Adipocyte (in vitro differentiated cells): ENCODE results near the gene ZNF324B.
"Not testable (repeated sequence)": the region's sequence is repeated elsewhere in the genome, so short reads cannot be mapped to it uniquely, and the experiment has no call there.

Experiments
- DNase-seq: peaks from one replicate; pipeline ENCODE4 v3.0.0-alpha.2; 2015; ENCODE audit warnings: low read depth
- H3K27me3 ChIP-seq: replicated peaks from 2 replicates; pipeline ENCODE4 v1.7.0; 2013; ENCODE audit warnings: mild to moderate bottlenecking, low read length, moderate library complexity; ENCODE audit not compliant: control insufficient read depth, insufficient read depth
- H3K36me3 ChIP-seq: 2 replicates; pipeline ENCODE4 v1.7.0; 2013; ENCODE audit warnings: low read length, mild to moderate bottlenecking, moderate library complexity; ENCODE audit not compliant: control insufficient read depth, insufficient read depth, severe bottlenecking
- H3K4me1 ChIP-seq: 2 replicates; pipeline ENCODE4 v1.7.0; 2013; ENCODE audit warnings: mild to moderate bottlenecking, low read length, moderate library complexity; ENCODE audit not compliant: control insufficient read depth, insufficient read depth
- H3K4me3 ChIP-seq: 2 replicates; pipeline ENCODE4 v1.7.0; 2013; ENCODE audit warnings: mild to moderate bottlenecking, low read length, moderate library complexity
- H3K9ac ChIP-seq: 2 replicates; pipeline ENCODE4 v1.7.0; 2013; ENCODE audit warnings: mild to moderate bottlenecking, low read length, moderate library complexity
- H3K9me3 ChIP-seq: 2 replicates; pipeline ENCODE4 v1.7.0; 2013; ENCODE audit warnings: mild to moderate bottlenecking, low read length, moderate library complexity; ENCODE audit not compliant: control insufficient read depth

Gene ZNF324B

GRCh38 chr19:58460039-58460438 lies 8.6 kb downstream of the ZNF324B start:
- no peak overlapping the region for H3K9ac ChIP-seq
- no peak for DNase-seq

GRCh38 chr19:58466089-58466759 lies 14.8 kb downstream of the ZNF324B start:
- Histone ChIP-seq H3K9me3 (no peaks in the 10 kb centered on the region), H3K4me3 (peak overlapping the region; percentile 96), H3K9ac (peak overlapping the region; percentile 91), H3K27me3 (no peaks in the 10 kb centered on the region), H3K4me1 (peaks cover 14% of the 10 kb centered on the region), H3K36me3 (peaks cover 11% of the 10 kb centered on the region)
- no peak for DNase-seq

More at GRCh38 chr19:58460039-58460438, 8.6 kb downstream of the ZNF324B start:
- Histone ChIP-seq H3K4me1 (no peaks in the 10 kb centered on the region), H3K4me3 (no peak overlapping the region), H3K27me3 (no peaks in the 10 kb centered on the region), H3K9me3 (no peaks in the 10 kb centered on the region), H3K36me3 (peaks cover 12% of the 10 kb centered on the region)

- no peaks in the 10 kb centered on the region for H3K9me3 ChIP-seq
- H3K4me1 ChIP-seq, result peaks cover 14% of the 10 kb centered on the region
- H3K9ac ChIP-seq, result peak within 1 kb of the TSS; percentile 91
- peak within 1 kb of the TSS; percentile 96 for H3K4me3 ChIP-seq
- peak; percentile 99 for DNase-seq
- H3K27me3 ChIP-seq, result no peaks in the 10 kb centered on the region
- H3K36me3 ChIP-seq, result peaks cover 16% of the 10 kb centered on the region
Observed at GRCh38 chr19:58466760-58467589, 15.6 kb downstream of the ZNF324B start, which contains the start of gene ZNF324. TSS of gene ZNF324 (plus strand) at chr19:58467080. CDS start at chr19:58469186, 2,106 bp downstream.

- Histone ChIP-seq H3K4me1 (peaks cover 14% of the 10 kb centered on the region), H3K36me3 (peaks cover 24% of the 10 kb centered on the region), H3K27me3 (no peaks in the 10 kb centered on the region), H3K4me3 (peak overlapping the region; percentile 96), H3K9ac (peak overlapping the region; percentile 53), H3K9me3 (no peaks in the 10 kb centered on the region)
- DNase-seq, result peak; percentile 7
Observed at GRCh38 chr19:58468216-58468839, 16.9 kb downstream of the ZNF324B start.

- no peaks in the 10 kb centered on the region for H3K27me3 ChIP-seq
- peaks cover 24% of the 10 kb centered on the region for H3K36me3 ChIP-seq
- peaks cover 15% of the 10 kb centered on the region for H3K4me1 ChIP-seq
- H3K9ac ChIP-seq, result no peak overlapping the region
- H3K9me3 ChIP-seq, result no peaks in the 10 kb centered on the region
- no peak overlapping the region for H3K4me3 ChIP-seq
- DNase-seq, result no peak
Observed at GRCh38 chr19:58469241-58470013, 18.0 kb downstream of the ZNF324B start.

GRCh38 chr19:58470837-58471543 lies 19.6 kb downstream of the ZNF324B start:
- Histone ChIP-seq H3K36me3 (peaks cover 24% of the 10 kb centered on the region), H3K4me1 (peaks cover 26% of the 10 kb centered on the region)
- not testable (repeated sequence) for H3K4me3 ChIP-seq, DNase-seq, H3K9me3 ChIP-seq, H3K27me3 ChIP-seq, H3K9ac ChIP-seq

- Histone ChIP-seq H3K9me3 (no peaks in the 10 kb centered on the region), H3K9ac (no peak overlapping the region), H3K27me3 (no peaks in the 10 kb centered on the region)
Observed at GRCh38 chr19:58471736-58472135, 20.3 kb downstream of the ZNF324B start.

GRCh38 chr19:58473775-58474174 lies 22.4 kb downstream of the ZNF324B start:
- Histone ChIP-seq H3K9ac (no peak overlapping the region), H3K4me1 (peaks cover 27% of the 10 kb centered on the region), H3K27me3 (no peaks in the 10 kb centered on the region), H3K36me3 (peaks cover 24% of the 10 kb centered on the region), H3K9me3 (no peaks in the 10 kb centered on the region), H3K4me3 (no peak overlapping the region)
- DNase-seq, result no peak

More at GRCh38 chr19:58471736-58472135, 20.3 kb downstream of the ZNF324B start:
- Histone ChIP-seq H3K36me3 (peaks cover 24% of the 10 kb centered on the region), H3K4me1 (peaks cover 31% of the 10 kb centered on the region), H3K4me3 (no peak overlapping the region)
- DNase-seq, result no peak

GRCh38 chr19:58474291-58474996 lies 23.0 kb downstream of the ZNF324B start:
- DNase-seq, result peak; percentile 17
- peaks cover 22% of the 10 kb centered on the region for H3K4me1 ChIP-seq
- H3K4me3 ChIP-seq, result no peak overlapping the region
- no peaks in the 10 kb centered on the region for H3K9me3 ChIP-seq
- no peak overlapping the region for H3K9ac ChIP-seq
- H3K27me3 ChIP-seq, result no peaks in the 10 kb centered on the region
- H3K36me3 ChIP-seq, result peaks cover 20% of the 10 kb centered on the region
